B cell (primary cell): ENCODE results near the gene CDCA8. TPM values are rescaled to one million over a fixed set of nuclear protein-coding genes. Genes with fewer than 3 reads are reported as not detected.

Source experiments
- ATAC-seq: fragments of 200-7000 bp; cut with Tn5 transposase; one replicate; pipeline ENCODE4 v1.10.0; 2021; ENCODE audit warnings: low read depth, mild to moderate bottlenecking, moderate number of reproducible peaks, moderate library complexity
- CTCF ChIA-PET: fragments of 350-600 bp; sonication (Branson Sonifier 250); formaldehyde crosslinking; loops from one replicate; lab custom pipeline; 2021; ENCODE audit warnings: antibody characterized with exemption, inconsistent platforms; lab: Charles Lee
- POLR2A ChIA-PET: fragments of 350-600 bp; sonication (Branson Sonifier 250); formaldehyde crosslinking; loops from one replicate; lab custom pipeline; 2021; ENCODE audit warnings: antibody characterized with exemption; lab: Charles Lee
- DNase-seq: peaks from one replicate; pipeline ENCODE4 v3.0.0; 2013
- H2AFZ ChIP-seq: 2 replicates; pipeline ENCODE4 v1.6.1; 2012; ENCODE audit warnings: mild to moderate bottlenecking, low read depth, low read length; ENCODE audit not compliant: insufficient read depth, poor library complexity, severe bottlenecking
- H3K27ac ChIP-seq, 2 donors: 1 replicate in 1 of 2; 2 replicates in 1 of 2; pipeline ENCODE4 v1.5.1; 2012 to 2013; ENCODE audit warnings: low read length in 2 of 2, mild to moderate bottlenecking in 2 of 2, moderate library complexity in 1 of 2
- H3K27me3 ChIP-seq, 4 experiments: fragments of 200-600 bp in 1 of 4; sonication (generic) in 1 of 4; replicated peaks in 1 of 4; 1 replicate in 2 of 4; 2 replicates in 2 of 4; pipeline versions ENCODE4 v1.6.1 to v1.7.0; 2013 to 2016; ENCODE audit warnings: low read length in 3 of 4, mild to moderate bottlenecking in 2 of 4, mixed read lengths in 1 of 4, moderate library complexity in 1 of 4; ENCODE audit not compliant: insufficient read depth in 4 of 4, control insufficient read depth in 3 of 4; ENCODE audit errors: control extremely low read depth in 1 of 4
- H3K36me3 ChIP-seq, 2 experiments: replicated peaks in 1 of 2; 1 replicate in 1 of 2; 2 replicates in 1 of 2; pipeline versions ENCODE4 v1.6.1 to v1.7.1; 2013; ENCODE audit warnings: low read length in 1 of 2; ENCODE audit not compliant: insufficient read depth in 2 of 2, control insufficient read depth in 1 of 2; ENCODE audit errors: control extremely low read depth in 1 of 2, extremely low read depth in 1 of 2
- H3K4me1 ChIP-seq, 2 donors: fragments of 200-600 bp in 1 of 2; sonication (generic) in 1 of 2; 1 replicate in 1 of 2; 2 replicates in 1 of 2; pipeline versions ENCODE4 v1.5.1 to v1.6.1; 2013 to 2017; ENCODE audit warnings: low read length in 2 of 2; ENCODE audit not compliant: control insufficient read depth in 2 of 2, insufficient read depth in 2 of 2
- H3K4me2 ChIP-seq: replicated peaks from 2 replicates; pipeline ENCODE3; 2012; ENCODE audit warnings: mild to moderate bottlenecking, low read depth, low read length; ENCODE audit not compliant: poor library complexity, severe bottlenecking
- H3K4me3 ChIP-seq, 5 experiments: fragments of 200-600 bp in 1 of 5; sonication (generic) in 1 of 5; 1 replicate in 3 of 5; 2 replicates in 2 of 5; pipeline versions ENCODE4 v1.5.1 to v1.7.0; 2011 to 2016; ENCODE audit warnings: low read length in 4 of 5, mild to moderate bottlenecking in 4 of 5, low read depth in 2 of 5, control low read depth in 1 of 5, moderate library complexity in 1 of 5; ENCODE audit not compliant: insufficient read depth in 1 of 5; ENCODE audit errors: control extremely low read depth in 1 of 5, extremely low read depth in 1 of 5
- H3K79me2 ChIP-seq: fragments of 200-600 bp; sonication (generic); one replicate; pipeline ENCODE4 v1.6.0; 2016; ENCODE audit warnings: low read length; ENCODE audit not compliant: control insufficient read depth, insufficient read depth
- H3K9ac ChIP-seq: fragments of 200-600 bp; sonication (generic); 2 replicates; pipeline ENCODE4 v1.6.1; 2017; ENCODE audit warnings: mild to moderate bottlenecking, low read length, moderate library complexity
- H3K9me3 ChIP-seq, 3 donors: one replicate each; pipeline versions ENCODE4 v1.6.1 to v1.7.1; 2013; ENCODE audit warnings: low read length in 2 of 3; ENCODE audit not compliant: control insufficient read depth in 2 of 3, insufficient read depth in 1 of 3; ENCODE audit errors: control extremely low read depth in 1 of 3
- H4K20me1 ChIP-seq: 2 replicates; pipeline ENCODE4 v1.6.0; 2012; ENCODE audit warnings: mild to moderate bottlenecking, low read length; ENCODE audit not compliant: insufficient read depth, control insufficient read depth, poor library complexity, severe bottlenecking
- H3K27ac Mint-ChIP-seq: one replicate; pipeline ENCODE4 v1.8.0; 2021; ENCODE audit warnings: mixed read lengths
- H3K27me3 Mint-ChIP-seq: one replicate; pipeline ENCODE4 v1.8.0; 2021; ENCODE audit warnings: mixed read lengths
- H3K4me1 Mint-ChIP-seq: one replicate; pipeline ENCODE4 v1.8.0; 2021; ENCODE audit warnings: mixed read lengths
- H3K4me3 Mint-ChIP-seq: one replicate; pipeline ENCODE4 v1.8.0; 2021; ENCODE audit warnings: mixed read lengths
- H3K9me3 Mint-ChIP-seq: one replicate; pipeline ENCODE4 v1.8.0; 2022; ENCODE audit warnings: mixed read lengths; ENCODE audit not compliant: insufficient read depth
- CTCF ChIP-seq: fragments of 200-600 bp; IDR thresholded peaks from one replicate; pipeline ENCODE4 v1.8.0; 2022; ENCODE audit warnings: antibody characterized with exemption, mild to moderate bottlenecking
- EZH2 ChIP-seq: IDR thresholded peaks from 2 replicates; pipeline ENCODE4 v1.6.1; 2012; ENCODE audit warnings: borderline replicate concordance, low read depth, mild to moderate bottlenecking, moderate library complexity, low read length; ENCODE audit not compliant: insufficient read depth, poor library complexity, severe bottlenecking
- WGBS: methylation state at CpG from one replicate; pipeline ENCODE4 v1.1.5; 2013; ENCODE audit warnings: missing lambda C conversion rate; ENCODE audit not compliant: insufficient coverage; 5-methylcytosine and 5-hydroxymethylcytosine counted together
- intact Hi-C: fragments of 100-400 bp; cut with micrococcal nuclease; formaldehyde crosslinking; loops from one replicate; pipeline ENCODE4 v1.10.0; 2022
- polyA plus RNA-seq: library from polyadenylated mRNA; depleted of rRNA; stranded (reverse); fragments of >200 nt; gene quantifications from 2 replicates; pipeline ENCODE4 v1.2.3, GENCODE V29; 2012
- total RNA-seq, 2 donors: library from RNA; stranded (reverse); fragments of 120-200 nt in 1 of 2; gene quantifications; 1 replicate in 1 of 2; 2 replicates in 1 of 2; pipeline versions ENCODE4 v1.2.3 to v1.2.4, GENCODE V29; 2013 to 2022

The CDCA8 gene
- total and polyA plus RNA-seq, 2 donors (not counting 1 experiment from before 2014, with no cell fraction given) = 1.3 to 1.6 TPM

GRCh38 chr1:37676281-37677142 is 15.8 kb upstream of the CDCA8 start:
- H3K4me1 Mint-ChIP-seq = peaks cover 29% of the 10 kb centered on the region
- H2AFZ ChIP-seq = peak overlapping the region; percentile 87
- TF ChIP-seq CTCF = no peak
- TF ChIP-seq EZH2 = no peak
- H3K4me1 ChIP-seq = peaks cover 21 to 36% of the 10 kb centered on the region in 2 donors
- H3K4me2 ChIP-seq = peak overlapping the region; percentile 62
- peaks cover 4 to 5% of the 10 kb centered on the region in 2 experiments for H3K36me3 ChIP-seq
- 53% methylated on average over 10 of the region's 14 CpGs for WGBS
- H3K4me3 ChIP-seq = peak overlapping the region in 3 of 5 experiments; percentile 2 to 23 (median 4)
- ChIA-PET POLR2A (interaction anchor here (1.6 kb wide), 1 partner anchor 14 kb away, joined by 5 read pairs; a partner anchor contains a TSS), CTCF (interaction anchor here (1.2 to 15.6 kb wide), 4 partner anchors 13 to 162 kb away, joined by 3 to 328 read pairs (median 4); partner anchors contain the start of gene MEAF6)
- peaks cover 0 to 3% (median 0%) of the 10 kb centered on the region in 4 experiments for H3K27me3 ChIP-seq
- no peaks in the 10 kb centered on the region for H4K20me1 ChIP-seq
- peak overlapping the region; percentile 46 for H3K9ac ChIP-seq
- no peaks in the 10 kb centered on the region for H3K9me3 Mint-ChIP-seq
- H3K4me3 Mint-ChIP-seq = peak overlapping the region; percentile 24
- no peaks in the 10 kb centered on the region for H3K9me3 ChIP-seq
- H3K27me3 Mint-ChIP-seq = peaks cover 5% of the 10 kb centered on the region
- DNase-seq = peak; percentile 47
- peak overlapping the region; percentile 95 for H3K27ac Mint-ChIP-seq
- H3K27ac ChIP-seq = peak overlapping the region; percentile 83 to 89
- no peaks in the 10 kb centered on the region for H3K79me2 ChIP-seq
- ATAC-seq = peak; percentile 53
- intact Hi-C loops = no loop called here

DNA sequence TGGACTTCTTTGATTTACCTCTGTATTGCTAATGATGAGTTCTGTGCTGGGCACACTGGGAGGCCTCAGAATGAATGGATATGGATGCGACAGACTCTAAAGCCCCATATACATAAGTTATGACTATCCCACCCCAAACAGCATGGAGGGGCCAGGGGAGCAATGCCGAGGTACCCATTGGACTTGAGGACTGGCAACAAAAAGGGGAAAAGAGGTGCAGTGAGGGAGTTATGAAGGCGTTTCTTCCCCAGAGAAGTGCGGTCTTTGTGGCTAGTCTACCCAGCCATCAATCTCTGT is 15.2 kb upstream of the CDCA8 start:
- POLR2A ChIA-PET = interaction anchor here (1.6 kb wide), 1 partner anchor 14 kb away, joined by 5 read pairs; a partner anchor contains a TSS
- Histone ChIP-seq H3K27ac (no peak overlapping the region), H3K4me3 (no peak overlapping the region), H3K4me1 (peaks cover 22 to 37% of the 10 kb centered on the region in 2 donors), H3K36me3 (peaks cover 4 to 5% of the 10 kb centered on the region in 2 experiments), H4K20me1 (no peaks in the 10 kb centered on the region), H3K79me2 (no peaks in the 10 kb centered on the region), H3K9me3 (no peaks in the 10 kb centered on the region), H3K9ac (no peak overlapping the region), H3K4me2 (no peak overlapping the region), H3K27me3 (peaks cover 0 to 3% (median 0%) of the 10 kb centered on the region in 4 experiments), H2AFZ (peak overlapping the region; percentile 87)
- intact Hi-C loops = no loop called here
- peak overlapping the region; percentile 24 for H3K4me3 Mint-ChIP-seq
- WGBS = no CpG with 5 or more reads among the region's 4 CpGs
- DNase-seq = no peak
- no peaks in the 10 kb centered on the region for H3K9me3 Mint-ChIP-seq
- ATAC-seq = no peak
- peak overlapping the region; percentile 95 for H3K27ac Mint-ChIP-seq
- CTCF ChIA-PET = interaction anchor here (1.2 to 15.6 kb wide), 3 partner anchors 12 to 73 kb away, joined by 3 to 328 read pairs (median 4); a partner anchor contains a TSS
- TF ChIP-seq CTCF (no peak), EZH2 (no peak)
- H3K27me3 Mint-ChIP-seq = peaks cover 1% of the 10 kb centered on the region
- H3K4me1 Mint-ChIP-seq = peaks cover 29% of the 10 kb centered on the region
